A673 (cell line): ENCODE data around the gene PTX4.
"Not testable (repeated sequence)": the region's sequence is repeated elsewhere in the genome, so short reads cannot be mapped to it uniquely, and the experiment has no call there.

Experiments
- EZH2 ChIP-seq: fragments of 200-600 bp; sonication (generic); IDR thresholded peaks from 2 replicates; pipeline ENCODE4 v1.6.1; 2017; ENCODE audit warnings: borderline replicate concordance, low read depth, mild to moderate bottlenecking, mixed read lengths, antibody characterized with exemption, low read length; ENCODE audit not compliant: poor library complexity, severe bottlenecking
- TF ChIP-seq, protein P1 (sequence below): fragments of 300-800, 200-600 bp; sonication (generic); conservative IDR thresholded peaks from 2 replicates; pipeline ENCODE4 v1.5.1; 2017; ENCODE audit warnings: low read depth, mild to moderate bottlenecking, antibody characterized with exemption, low read length, moderate library complexity, mixed read lengths

- TF ChIP-seq, protein P1, sequence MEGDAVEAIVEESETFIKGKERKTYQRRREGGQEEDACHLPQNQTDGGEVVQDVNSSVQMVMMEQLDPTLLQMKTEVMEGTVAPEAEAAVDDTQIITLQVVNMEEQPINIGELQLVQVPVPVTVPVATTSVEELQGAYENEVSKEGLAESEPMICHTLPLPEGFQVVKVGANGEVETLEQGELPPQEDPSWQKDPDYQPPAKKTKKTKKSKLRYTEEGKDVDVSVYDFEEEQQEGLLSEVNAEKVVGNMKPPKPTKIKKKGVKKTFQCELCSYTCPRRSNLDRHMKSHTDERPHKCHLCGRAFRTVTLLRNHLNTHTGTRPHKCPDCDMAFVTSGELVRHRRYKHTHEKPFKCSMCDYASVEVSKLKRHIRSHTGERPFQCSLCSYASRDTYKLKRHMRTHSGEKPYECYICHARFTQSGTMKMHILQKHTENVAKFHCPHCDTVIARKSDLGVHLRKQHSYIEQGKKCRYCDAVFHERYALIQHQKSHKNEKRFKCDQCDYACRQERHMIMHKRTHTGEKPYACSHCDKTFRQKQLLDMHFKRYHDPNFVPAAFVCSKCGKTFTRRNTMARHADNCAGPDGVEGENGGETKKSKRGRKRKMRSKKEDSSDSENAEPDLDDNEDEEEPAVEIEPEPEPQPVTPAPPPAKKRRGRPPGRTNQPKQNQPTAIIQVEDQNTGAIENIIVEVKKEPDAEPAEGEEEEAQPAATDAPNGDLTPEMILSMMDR, result not testable (repeated sequence)
- not testable (repeated sequence) for TF ChIP-seq EZH2
Observed at GRCh38 chr16:1469141-1469540, 19.6 kb downstream of the PTX4 start.
